ENCODE data around the gene NAGA.
"Not testable (repeated sequence)": the region's sequence is repeated elsewhere in the genome, so short reads cannot be mapped to it uniquely, and the experiment has no call there.

The NAGA gene

DNA sequence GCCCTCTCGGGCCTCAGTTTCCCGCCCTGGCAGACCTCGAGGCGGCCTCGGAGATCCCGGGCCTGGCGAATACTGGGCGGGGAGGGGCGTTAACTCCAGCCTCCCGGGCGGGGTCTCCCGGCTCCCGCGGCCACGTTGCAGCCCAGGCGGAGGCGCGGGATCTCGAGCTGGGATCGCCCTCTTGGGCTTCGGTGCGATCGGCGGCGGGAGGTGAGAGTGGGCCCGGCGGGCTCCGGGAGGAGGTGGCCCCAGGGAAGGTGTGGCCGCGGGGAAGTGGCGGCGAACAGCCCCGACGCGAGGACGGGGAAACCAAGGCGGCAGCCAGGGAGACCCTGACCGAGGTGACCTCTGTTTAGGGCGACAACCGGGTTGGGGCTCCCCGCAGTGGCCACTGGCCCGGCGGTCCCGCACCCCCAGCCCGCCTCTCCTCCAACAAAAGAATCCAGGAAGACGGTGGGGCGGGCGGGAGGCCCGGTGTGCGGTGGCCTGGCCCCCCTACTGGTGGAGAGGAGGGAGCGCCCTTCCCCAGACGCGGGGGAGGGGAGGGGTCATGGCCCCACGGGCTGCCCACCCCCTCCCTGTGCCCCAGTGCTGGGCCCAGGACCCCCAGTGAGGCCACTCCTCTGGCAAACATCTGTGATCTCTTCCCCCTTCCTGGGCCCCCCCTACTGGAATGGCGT, 3.7 kb upstream of the NAGA start, which contains the start of gene PHETA2:
PHETA2 (plus strand) TSS at position 117 of the 680 bp plus-strand sequence. CDS start 3,046 bp downstream, outside the sequence.
- TF ChIP-seq, protein P1, sequence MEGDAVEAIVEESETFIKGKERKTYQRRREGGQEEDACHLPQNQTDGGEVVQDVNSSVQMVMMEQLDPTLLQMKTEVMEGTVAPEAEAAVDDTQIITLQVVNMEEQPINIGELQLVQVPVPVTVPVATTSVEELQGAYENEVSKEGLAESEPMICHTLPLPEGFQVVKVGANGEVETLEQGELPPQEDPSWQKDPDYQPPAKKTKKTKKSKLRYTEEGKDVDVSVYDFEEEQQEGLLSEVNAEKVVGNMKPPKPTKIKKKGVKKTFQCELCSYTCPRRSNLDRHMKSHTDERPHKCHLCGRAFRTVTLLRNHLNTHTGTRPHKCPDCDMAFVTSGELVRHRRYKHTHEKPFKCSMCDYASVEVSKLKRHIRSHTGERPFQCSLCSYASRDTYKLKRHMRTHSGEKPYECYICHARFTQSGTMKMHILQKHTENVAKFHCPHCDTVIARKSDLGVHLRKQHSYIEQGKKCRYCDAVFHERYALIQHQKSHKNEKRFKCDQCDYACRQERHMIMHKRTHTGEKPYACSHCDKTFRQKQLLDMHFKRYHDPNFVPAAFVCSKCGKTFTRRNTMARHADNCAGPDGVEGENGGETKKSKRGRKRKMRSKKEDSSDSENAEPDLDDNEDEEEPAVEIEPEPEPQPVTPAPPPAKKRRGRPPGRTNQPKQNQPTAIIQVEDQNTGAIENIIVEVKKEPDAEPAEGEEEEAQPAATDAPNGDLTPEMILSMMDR (IDR thresholded peaks at IDR 0.05; ENCODE audit: insufficient read depth, low read depth, low read length, missing control alignments): peak; percentile 39
- DNase-seq (ENCODE audit: low read depth): peak; percentile 54
- peak within 1 kb of the TSS; percentile 36 for H3K4me3 ChIP-seq (ENCODE audit: low read depth, low read length)

DNA sequence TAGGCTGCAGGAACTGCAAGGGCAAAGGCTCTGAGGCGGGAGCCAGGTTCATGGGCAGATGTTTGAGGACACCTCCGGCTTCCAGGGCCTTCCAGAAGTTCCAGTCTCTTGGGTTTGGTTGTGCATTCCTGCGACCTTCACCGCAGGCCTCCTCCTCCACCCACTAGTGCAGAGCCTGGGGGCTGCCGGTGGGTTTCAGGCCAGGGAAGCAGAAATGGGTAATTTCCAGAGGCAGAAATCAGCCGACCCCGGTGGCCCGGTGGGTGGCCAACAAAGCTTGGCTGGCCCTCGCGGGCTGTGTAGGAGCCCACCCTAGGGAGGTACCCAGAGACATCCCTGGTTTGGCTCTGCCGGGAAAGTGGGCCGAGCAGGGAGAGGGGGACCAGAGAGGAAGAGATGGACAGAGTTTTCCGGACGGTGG, 3.0 kb upstream of the NAGA start:
- H3K4me3 ChIP-seq (ENCODE audit: low read depth, low read length): no peak overlapping the region; the same call in 1 of the 2 replicates
- TF ChIP-seq, protein P1 (IDR thresholded peaks at IDR 0.05; ENCODE audit: insufficient read depth, low read depth, low read length, missing control alignments): no peak
- DNase-seq (ENCODE audit: low read depth): no peak

DNA sequence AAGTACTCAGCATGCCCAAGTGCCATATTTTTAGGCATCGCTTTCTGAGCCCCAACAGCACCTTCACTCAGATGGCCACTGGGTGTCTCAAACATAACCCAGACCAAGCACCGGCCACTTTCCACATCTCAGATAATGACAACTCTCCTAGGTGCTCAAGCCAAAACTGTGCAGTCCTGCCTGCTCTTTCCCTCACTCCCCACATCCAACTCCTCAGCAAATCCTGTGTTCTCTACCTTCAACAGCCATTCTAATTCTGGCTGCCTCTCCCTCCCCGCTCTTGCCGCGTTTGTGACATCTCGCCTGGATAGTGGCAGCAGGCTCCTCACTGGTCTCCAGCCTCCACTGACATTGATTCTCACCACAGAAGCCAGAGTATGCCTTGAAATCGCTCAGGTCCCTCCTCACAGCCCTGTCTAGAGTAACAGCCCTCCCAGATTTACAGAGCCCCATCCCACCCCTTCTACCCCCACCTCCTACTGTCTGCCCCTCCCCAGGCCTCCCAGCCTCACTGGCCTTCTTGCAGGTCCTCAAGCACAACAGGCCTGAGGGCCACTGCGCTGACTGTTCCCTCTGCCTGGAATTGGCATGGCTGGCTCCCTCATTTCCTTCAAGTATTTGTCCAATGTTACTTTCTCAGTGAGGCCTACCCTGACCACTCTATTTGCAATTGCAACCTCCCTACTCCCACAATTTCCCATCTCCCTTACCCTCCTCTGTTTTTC, 2.2 kb upstream of the NAGA start:
- TF ChIP-seq, protein P1 (IDR thresholded peaks at IDR 0.05; ENCODE audit: insufficient read depth, low read depth, low read length, missing control alignments): no peak
- peak; percentile 30 for DNase-seq (ENCODE audit: low read depth)
- no peak overlapping the region for H3K4me3 ChIP-seq (ENCODE audit: low read depth, low read length)

DNA sequence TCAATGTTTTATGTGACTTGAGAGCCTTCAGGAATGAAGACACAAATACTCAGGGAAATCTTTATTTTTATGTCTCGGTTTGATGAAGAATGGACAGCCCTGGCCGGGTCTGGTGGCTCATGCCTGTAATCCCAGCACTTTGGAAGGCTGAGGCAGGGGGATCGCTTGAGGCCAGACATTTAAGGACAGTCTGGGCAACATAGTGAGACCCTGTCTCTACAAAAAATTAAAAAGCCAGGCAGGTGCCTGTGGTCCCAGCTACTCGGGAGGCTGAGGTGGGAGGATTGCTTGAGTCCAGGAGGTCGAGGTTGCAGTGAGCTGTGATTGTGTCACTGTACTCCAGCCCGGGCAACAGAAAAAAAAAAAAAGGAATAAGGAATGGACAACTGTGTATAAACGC, 896 bp upstream of the NAGA start:
- peak overlapping the region; percentile 77 for H3K4me3 ChIP-seq (ENCODE audit: low read depth, low read length)
- DNase-seq (ENCODE audit: low read depth): not testable (repeated sequence)

DNA sequence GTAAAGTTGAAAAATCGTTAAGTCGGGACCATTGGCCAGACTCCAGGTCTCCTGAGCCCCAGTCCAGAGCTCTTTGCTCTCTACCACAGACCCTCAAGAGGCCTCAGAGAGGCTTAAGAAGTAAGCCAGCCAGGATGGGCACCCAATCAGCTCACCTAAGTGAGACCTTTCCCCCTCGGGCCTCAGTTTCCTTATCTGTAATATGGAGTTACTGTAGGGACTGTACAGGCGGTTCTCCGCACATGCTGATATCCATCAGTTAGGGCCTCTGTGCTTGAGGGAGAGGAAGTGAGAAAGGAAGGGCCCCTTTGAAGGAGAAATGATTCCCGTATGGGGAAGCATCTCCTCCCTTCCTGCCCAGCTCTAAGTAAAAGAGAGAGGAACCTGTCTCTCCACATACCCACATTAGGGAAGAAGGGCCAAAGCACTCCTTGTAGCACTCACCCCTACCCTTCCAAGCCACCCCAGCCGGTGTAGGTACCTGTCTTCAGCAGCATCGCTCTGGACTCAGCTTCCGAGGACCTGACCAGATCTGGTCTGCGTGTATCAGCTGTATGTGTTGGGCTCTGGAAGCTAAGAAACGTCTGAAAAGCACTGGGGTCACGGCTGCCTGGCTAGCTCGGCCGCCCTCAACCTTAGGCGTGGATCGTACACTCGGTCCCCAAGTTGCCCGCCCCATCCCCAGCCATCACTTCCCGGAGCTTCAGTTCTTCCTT, 653 bp downstream of the NAGA start:
- DNase-seq (ENCODE audit: low read depth): no peak
- TF ChIP-seq, protein P1 (IDR thresholded peaks at IDR 0.05; ENCODE audit: insufficient read depth, low read depth, low read length, missing control alignments): no peak
- H3K4me3 ChIP-seq (ENCODE audit: low read depth, low read length): peak overlapping the region; percentile 77

DNA sequence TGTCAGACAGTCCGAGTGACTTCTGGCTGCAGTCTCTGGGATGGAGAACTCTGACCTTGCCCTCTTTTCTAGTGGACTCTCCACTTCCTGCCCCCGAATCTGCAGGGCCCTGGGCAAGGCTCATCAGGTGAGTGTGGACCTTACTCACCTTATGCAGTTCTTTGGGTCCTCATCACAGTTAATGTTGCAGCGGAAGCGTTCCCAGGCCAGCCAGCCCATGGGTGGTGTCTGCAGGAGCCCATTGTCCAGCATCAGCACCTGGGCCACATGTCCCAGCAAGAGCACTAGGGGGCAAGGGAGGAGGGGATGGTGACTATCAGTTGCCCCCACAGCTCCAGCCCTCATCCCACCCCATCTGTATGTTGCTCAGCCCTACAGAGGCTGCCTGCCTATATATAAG, 2.3 kb downstream of the NAGA start:
- no peak overlapping the region for H3K4me3 ChIP-seq (ENCODE audit: low read depth, low read length)
- DNase-seq (ENCODE audit: low read depth): no peak
- TF ChIP-seq, protein P1 (IDR thresholded peaks at IDR 0.05; ENCODE audit: insufficient read depth, low read depth, low read length, missing control alignments): no peak

DNA sequence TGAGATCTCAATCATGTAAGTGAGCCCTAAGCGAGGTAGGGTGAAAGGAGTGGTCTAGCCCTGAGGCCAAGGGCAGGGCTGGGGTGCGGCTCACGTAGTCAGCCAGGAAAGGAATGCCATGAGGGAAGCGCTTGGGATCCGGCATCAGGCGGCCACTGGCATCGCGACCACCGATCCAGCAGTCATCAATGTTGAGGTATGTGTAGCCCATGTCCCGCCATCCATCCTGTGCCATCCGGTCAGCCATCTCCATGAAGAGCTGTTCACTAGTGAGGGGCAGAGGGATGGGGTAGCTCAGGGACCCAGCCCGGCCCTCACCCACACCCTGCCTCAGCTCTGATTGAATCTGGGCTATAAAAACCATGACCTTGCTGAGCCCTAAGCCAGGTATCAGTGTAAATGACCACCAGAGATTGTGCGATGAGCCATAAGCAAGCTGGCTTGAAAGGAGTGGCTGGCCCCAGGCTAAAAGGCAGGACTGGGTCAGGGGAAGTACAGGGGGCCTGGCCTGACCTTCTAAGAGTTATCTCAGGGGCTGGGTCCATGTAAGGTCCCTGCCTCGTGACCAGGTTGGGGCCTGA, 2.9 kb downstream of the NAGA start:
- TF ChIP-seq, protein P1 (IDR thresholded peaks at IDR 0.05; ENCODE audit: insufficient read depth, low read depth, low read length, missing control alignments): no peak
- DNase-seq (ENCODE audit: low read depth): no peak
- no peak overlapping the region for H3K4me3 ChIP-seq (ENCODE audit: low read depth, low read length)
